Stimulated activated naive CD4-positive, alpha-beta T cell (primary cell): Measurements from ENCODE around the gene B3GLCT.

Experiments
- DNase-seq, 6 experiments: peaks; one replicate each; lab custom pipeline; 2025; lab: John Stamatoyannopoulos, UW

B3GLCT gene

DNA sequence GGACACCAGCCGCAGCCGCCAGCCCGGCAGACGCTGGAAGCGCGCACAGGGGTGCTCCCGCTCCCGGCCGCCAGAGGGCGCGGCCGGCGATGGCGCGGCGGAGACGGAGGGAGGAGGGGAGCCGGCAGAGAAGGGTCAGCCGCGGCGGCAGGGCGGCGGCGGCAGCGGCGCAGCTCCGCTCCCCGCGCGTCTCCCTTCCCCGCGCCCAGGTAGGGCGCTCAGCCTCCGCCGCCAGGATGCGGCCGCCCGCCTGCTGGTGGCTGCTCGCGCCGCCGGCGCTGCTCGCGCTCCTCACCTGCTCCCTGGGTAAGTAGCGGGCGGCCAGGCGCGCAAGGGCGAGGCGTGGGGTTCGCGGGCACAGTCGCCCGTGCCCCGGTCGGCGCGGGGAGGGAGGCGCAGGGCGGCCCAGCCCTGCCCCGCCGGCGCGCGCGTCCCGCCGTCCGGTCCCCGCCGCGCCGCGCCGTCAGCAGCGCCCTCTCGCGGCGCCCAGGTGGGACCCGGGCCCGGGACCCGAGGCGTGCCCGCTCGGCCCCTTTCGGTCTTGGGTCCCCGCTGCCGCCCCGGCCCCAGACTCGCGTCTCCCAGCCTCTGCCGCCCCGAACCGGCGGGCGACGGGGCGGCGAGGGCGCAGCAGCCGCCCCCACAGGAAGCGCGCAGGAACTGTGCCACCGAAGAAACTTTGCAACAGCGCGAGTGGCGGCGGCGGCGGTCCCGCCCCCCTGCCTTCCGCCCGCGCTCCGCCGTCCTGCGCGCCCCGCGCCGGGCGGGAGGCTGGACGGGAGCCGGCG lies at the start of gene B3GLCT:
B3GLCT (plus strand) TSS at position 127 of the 788 bp plus-strand sequence; CDS start at position 237, 110 bp downstream.
- peak; percentile 60 to 90 (median 78) for DNase-seq

DNA sequence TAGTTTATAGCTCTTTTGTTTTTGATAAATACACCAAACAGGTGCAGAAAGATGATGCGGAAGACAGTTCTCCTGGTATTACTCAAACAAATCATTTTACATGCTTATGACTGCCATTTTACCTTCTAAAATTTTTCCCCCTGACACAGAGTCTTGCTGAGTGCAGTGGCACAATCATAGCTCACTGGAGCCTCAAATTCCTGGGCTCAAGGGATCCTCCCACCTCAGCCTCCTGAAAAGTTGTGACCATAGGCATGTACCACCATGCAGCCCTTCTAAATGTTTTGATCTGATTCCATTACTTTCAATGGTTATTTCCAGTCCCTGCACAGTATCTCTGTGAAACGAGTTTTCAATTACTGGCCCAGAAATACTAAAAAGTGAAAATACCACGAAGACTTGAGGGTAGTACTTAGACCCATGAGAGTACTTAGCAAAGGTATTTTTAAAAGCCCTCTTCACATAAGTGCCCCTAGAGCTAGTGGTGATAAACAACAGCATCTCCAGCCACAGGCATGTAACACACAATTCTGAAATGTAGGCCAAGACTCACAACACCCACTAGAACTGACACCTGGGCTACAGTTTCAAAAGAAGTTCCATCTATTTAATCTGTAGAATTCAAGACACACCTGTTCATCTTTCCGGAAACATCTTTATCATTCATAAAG lies 49.3 kb upstream of the B3GLCT start:
- no peak for DNase-seq

DNA sequence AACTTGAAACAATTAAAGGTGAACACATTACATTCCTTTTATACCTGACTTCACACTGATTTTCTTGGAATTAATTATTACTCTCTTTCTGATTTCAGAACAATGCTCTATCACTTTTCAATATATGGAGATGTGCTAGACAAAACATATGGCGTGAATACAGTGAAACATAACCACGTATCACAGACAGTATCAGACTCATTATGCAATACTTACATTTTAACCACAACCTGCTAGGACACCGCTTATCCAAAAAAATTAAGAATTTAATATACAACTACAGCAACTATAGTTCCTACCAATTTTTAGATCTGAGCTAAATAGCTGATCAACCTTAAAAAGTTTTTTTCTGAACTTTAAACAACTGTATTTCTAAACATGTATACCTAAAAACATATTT lies 47.9 kb upstream of the B3GLCT start:
- DNase-seq, result no peak

DNA sequence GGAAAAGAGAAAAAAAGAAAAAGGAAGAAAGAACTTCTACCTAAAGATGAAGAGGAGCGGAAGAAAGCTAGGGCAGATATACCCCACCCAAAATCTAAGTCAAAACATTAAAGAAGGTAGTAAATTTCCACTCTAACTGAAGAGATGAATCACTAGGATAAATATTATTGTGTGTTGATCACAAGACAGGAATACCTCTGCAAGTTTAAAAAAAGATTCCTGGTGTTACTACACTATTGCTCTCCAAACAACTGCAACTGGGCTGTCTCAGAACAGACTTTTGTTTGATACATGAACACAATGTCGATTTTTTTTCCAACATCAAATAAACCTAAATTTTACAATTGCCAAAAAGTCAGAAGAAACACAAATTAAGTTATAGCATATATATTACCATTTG lies 44.8 kb upstream of the B3GLCT start:
- DNase-seq, result no peak

DNA sequence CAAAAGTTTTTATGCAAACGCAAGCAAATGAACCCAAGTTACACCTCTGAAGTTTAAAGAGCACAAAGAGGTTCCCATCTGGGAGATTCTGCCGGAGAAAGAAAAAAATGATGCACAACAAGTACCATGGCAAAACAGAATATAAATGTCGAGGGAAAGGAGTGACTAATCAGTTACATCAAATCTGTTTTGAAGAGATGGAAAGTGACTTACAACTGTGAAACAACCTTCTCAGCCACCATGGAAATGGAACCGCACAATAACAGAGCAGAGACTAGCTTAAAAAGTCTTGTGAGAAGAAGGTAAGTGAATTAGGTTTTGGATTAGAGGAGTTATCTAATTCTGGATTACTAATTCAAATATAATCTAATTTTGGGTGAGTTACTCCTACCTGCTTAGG lies 40.5 kb upstream of the B3GLCT start:
- no peak for DNase-seq

DNA sequence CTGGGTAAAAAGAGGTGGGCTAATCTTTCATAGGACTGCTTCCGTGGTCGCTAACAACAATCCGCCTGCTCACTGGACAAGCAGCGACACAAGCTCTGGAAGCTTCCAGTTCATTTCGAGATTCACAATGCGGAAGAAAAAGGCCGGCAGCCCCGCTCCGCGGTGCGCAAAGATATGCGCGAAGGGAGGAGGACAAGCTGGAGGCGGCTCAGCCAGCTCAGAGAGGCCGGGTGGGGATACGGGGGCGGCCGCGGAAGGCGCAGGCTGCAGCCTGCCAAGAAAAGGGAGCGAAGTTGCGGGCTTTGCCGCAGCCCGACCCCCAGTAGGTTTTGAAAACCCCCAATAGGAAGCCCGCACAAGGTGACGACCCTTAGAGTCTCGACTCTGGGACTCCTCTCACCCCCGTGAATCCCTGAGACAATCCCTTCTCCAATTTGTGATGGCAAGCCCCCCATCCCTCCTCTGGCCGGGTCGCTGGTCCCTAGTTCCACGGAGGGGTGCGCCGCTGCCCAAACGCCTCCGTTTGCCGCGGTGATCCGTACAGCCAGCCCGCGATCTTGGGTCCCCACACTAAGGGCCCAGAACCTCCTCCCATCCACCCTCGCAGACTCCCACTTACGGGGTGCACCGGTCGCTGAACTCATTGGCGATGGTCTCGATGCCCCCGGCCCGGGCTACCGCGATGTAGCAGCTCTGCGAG lies 38.8 kb upstream of the B3GLCT start:
- DNase-seq, result peak; percentile 17 to 64 (median 49)

DNA sequence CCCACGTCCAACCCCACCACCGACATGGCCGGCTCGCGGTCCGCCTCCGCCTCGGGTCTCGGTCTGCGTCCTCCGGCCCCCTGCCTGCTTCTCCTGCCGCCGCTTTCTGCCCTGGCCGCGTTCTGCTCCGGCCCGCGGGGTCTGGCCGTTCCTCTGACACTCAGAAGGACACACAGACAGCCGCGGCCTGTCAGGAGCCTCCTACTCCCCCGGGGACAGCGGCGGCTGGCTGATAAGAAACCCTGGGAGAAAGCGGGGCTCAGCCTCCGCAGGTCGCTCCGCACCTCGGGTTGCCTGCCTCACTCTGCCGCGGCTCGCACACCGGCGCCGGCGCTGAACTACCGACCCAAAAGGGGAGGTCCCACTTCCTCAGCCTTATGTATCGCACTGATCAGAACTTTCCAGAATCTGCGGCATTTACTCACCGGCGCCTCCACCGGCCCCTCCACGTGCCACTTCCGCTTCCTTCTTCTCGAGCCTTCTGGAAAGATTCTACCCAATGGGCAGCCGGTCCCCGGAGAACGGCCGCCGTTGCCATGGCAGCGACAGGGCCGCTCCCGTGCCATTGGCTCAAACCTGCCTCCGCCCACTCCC lies 38.1 kb upstream of the B3GLCT start, which contains the start of gene HSPH1:
HSPH1 (minus strand) TSS at position 348 of the 594 bp plus-strand sequence; CDS start at position 26, 322 bp downstream.
- DNase-seq, result peak; percentile 99 to 100 (median 100)

DNA sequence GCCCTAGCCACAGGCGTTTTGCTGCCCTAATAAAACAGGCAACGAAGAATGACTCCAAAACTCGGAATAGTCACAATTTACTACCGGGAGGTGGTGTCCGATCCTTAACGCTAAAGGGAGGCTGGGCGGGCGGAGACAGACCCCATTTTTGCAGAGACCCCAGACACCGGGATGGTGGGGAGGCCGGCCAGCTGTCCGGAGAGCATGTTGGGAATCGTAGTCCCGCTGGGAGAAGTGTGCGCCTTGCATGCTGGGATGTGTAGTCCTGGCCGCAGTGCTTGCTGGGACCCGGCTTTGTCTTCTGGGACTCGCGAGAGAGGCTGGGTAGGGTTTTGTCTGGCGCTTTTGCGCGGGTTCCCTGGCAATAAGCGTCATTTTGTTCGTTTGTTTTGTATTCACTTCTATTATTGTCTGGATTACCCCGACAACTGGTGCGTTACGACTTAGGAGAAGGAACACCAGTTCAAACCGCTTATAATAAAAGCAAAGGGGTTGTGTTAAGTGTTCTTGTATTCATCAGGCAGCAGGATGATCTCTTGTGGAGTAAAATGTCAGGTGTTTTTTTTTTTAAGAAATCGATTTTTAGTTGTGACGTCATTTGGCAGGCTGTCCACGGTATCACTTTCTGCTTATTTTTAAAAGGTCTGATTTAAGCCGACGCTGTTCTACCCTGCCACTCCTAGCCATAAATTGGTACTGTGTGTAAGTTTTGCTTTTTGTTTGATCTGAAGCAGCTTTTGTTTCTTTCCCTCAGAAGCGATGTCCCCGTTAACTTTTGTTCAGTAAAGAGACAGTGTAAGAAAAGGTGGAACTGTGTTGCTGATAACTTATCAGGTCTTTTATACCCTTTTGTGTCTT lies 37.4 kb upstream of the B3GLCT start:
- peak; percentile 96 to 100 (median 100) for DNase-seq

DNA sequence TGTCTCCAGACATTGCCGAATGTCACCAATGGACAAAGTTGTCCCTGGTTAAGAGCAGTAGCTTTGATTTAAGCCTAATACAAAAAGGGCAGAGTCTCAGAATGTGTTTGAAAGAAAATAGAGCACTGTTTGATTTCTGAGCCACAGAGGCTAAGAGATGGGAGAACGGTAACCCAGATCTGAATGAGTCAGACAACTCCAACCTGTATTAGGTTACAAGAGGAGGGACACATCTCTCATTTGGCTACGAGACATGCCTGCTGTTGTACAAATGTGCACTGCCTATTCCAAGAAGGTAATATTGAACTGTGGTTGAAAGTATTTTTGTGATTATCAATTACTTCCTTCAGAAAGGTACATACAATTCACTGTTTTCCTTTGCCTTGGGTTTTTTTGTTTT lies 33.2 kb upstream of the B3GLCT start:
- DNase-seq, result no peak

DNA sequence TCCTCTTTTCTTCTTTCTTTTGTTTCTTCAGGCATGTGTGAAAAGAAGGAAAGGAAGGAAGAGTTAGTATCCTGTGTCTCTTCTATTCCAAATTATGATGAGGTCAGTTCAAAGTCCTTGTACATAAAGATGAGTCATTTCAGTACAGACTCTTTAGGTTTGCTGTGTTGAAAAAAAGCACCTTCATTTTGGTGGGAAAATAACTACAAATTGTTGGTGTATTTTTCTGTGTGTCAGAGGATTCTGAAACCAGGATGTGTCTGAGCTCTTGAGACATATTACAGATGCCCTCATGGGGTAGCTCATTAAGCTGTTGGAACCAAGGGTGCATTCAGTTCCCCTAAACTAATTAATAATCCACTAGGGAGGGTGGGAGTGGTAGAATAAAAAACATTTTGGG lies 32.3 kb upstream of the B3GLCT start:
- DNase-seq, result no peak

DNA sequence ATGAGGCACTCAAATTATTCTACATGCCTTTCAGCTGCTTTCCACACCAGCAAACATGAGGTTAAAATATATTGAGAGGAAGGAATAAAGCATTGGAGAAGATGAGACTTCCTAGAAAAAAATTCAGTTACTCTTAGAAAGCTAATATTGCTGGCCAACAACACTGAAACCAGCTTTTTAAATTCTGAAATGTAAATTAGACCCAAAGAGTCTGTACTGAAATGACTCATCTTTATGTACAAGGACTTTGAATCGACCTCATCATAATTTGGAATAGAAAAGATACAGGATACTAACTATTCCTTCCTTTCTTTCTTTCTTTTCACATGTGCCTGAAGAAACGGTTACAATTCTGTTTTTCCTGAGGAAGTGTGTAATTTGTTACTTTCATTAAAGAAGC lies 31.6 kb upstream of the B3GLCT start:
- DNase-seq, result no peak

DNA sequence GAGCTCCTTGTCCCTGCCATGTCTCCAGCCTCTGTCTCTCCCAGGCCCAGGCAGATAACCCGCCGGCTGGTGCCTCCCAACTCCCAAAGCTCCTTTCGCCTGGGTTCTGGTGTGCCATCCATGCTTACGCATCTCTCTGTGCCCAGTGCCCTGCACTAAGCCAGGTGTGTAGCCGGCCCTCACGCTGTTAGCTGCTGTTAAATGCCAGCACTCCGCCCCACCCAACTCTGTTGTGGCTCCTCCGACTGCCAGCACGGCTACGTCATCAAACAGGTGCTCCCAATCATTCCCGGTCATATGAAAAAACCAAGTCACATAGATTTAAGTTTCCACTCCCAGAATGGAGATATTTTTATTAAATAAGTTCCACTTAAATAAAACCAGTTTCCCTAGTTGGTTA lies 31.0 kb upstream of the B3GLCT start:
- no peak for DNase-seq

DNA sequence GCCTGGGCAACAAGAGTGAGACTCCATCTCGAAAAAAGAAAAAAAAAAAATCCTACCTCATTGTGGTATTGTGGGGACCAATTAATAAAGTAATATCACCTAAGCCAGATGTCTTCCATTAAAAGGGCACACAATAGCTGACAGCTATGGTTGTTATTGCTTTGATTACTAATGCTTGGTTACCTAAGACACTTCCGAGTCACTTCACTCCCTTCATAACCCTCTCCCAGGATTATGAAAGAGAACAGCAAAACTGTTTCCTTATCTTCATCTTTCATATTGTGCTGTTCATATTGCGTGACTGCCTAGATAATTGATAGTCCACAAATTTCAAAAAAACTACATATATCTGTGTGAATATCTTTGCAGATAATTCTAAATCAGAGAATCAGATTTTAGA lies 27.8 kb upstream of the B3GLCT start:
- DNase-seq, result no peak

DNA sequence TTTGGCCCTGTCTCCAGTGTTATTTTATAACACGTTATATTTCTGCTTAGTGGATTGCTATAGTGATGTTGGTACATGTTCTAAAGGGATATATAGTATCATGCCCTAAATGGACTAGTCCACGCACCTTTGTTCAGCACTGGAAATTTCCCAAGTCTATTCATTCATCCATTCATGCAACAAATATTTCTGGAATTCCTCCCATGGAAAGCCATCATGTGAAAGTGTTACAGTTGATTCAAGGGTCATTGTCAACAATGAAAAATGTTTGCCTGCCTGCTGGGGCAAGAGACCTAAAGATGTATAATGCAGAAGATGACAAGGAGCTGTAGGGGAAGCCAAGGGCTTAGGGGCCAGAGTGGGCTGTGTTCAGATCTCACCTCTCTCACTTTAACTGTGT lies 27.2 kb upstream of the B3GLCT start:
- no peak for DNase-seq

DNA sequence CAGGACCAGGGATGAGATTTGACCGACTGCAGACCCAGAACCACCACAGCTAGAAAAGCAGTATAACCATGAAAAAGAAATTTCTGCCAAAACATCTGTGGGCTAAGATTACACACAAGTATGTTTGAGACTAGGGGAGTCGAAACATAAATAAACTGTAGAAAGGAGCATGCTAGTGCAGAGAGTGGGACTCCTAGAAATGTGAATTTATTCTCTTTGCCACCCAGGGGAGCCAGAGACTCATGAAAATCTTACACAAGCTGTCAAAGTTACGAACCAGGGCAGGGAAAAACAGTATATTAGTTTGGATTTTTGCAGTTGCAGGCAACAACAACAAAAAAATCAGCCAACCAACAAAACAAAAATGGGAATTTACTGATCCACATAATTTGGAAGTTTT lies 25.8 kb upstream of the B3GLCT start:
- DNase-seq, result no peak

DNA sequence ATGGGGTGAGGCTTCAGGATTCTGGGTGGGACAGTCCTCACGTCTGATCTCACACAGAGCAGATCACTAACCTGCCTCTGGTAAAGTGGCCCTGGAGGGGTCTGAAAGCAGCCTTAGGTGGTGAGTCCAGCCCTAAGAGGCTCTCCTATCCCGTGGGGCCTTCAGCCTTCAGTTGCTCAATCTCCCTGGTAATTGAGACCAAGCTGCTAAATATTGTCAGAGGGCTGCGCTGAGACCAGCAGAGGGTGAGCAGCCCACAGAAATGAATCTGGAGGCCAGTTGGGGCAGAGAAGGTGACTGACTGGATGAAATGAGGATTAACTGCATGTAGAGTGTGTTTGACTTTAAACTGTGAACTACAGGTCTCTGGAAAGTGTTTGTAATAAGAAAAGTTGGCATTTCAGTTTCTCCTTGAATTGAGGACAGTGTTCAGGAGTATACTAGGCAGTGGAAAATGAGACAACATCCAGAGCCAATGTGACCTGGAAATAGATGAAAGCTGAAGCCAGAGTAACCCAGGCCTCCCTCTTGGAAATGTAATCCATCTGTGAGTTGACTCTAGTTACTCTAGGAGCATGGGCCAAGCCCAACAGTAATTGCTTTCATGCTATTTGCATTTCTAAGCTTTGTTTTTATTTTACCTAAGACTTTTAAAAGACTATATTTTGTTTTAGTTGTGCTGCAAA lies 23.8 kb upstream of the B3GLCT start:
- DNase-seq, result no peak

DNA sequence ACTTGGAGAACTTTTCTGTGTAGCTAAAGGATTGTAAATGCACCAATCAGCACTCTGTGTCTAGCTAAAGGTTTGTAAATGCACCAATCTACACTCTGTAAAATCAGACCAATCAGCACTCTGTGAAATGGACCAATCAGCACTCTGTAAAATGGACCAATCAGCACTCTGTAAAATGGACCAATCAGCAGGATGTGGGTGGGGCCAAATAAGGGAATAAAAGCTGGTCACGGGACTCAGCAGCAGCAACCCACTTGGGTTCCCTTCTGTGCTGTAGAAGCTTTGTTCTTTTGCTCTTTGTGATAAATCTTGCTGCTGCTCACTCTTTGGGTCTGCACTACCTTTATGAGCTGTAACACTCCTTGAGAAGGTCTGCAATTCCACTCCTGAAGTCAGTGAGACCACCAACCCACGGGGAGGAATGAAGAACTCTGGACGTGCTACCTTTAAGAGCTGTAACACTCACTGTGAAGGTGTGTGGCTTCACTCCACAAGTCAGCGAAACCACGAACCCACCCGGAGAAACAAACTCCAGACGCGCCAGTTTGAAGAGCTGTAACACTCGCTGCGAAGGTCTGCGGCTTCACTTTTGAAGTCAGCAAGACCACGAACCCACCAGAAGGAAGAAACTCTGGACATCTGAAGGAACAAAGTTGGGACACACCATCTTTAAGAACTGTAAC lies 21.8 kb upstream of the B3GLCT start:
- peak in 2 of 6 experiments; percentile 5 to 17 for DNase-seq

DNA sequence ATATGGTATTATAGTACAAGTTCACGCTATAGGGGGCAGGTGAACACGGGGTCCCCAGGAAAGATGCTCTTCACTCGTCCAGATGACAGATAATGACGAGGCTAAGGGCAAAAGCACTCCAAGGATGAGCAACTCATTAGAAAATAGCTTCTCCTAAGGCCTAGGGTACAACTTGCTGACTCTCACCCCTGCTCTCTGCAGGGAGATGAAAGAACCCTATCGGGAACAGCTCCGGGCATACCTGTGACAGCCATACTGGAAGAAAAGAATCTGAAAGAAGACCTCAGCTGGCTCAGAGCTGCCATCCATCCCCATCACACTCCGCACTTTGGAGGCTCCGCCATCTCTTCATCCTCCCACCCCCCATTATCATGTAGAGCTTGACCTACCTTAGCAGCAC lies 20.5 kb upstream of the B3GLCT start:
- no peak for DNase-seq

DNA sequence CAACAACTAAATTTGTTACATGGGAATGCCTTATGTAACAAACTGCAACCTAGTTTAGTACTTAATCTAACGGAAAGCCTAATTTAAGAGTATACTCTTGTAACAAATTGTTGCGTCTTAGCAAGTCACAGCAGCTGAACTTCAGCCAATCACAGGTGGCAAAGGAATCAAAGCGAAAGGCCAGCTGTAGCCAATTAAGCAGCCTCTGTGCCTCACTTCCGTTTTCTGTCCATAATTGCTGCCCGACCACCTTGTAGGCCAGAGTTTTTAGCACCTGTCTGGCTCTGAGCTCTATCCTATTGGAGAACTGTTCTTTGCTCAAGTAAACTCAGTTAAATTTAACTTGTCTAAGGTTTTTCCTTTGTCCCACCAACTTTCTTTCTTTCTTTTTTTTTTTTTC lies 20.0 kb upstream of the B3GLCT start:
- no peak for DNase-seq

DNA sequence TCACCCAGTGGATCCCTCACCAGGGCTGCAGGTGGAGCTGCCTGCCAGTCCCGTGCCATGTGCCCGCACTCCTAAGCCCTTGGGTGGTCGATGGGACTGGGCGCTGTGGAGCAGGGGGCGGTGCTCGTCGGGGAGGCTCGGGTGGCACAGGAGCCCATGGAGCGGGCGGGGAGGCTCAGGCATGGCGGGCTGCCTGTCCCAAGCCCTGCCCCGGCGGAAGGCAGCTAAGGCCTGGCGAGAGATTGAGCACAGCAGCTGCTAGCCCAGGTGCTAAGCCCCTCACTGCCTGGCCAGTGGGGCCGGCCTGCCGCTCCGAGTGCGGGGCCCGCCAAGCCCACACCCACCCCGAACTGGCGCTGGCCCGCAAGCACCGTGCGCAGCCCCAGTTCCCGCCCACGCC lies 16.8 kb upstream of the B3GLCT start:
- DNase-seq, result no peak
